Subcutaneous abdominal adipose tissue (tissue), 5 donors: ENCODE data around the gene NFIX.
A peak's percentile ranks its signal among the peaks of the same experiment; 100 is the strongest.

Experiments used
- H3K27ac ChIP-seq: one replicate; pipeline ENCODE4 v1.7.0; 2013; ENCODE audit warnings: low read depth, mild to moderate bottlenecking, inconsistent platforms, low read length, moderate library complexity
- H3K27me3 ChIP-seq, 5 donors: one replicate each; pipeline ENCODE4 v1.7.0; 2013; ENCODE audit warnings: low read length in 5 of 5, inconsistent platforms in 1 of 5; ENCODE audit not compliant: control insufficient read depth in 5 of 5, insufficient read depth in 4 of 5
- H3K36me3 ChIP-seq, 5 donors: one replicate each; pipeline ENCODE4 v1.7.0; 2013; ENCODE audit warnings: low read length in 5 of 5; ENCODE audit not compliant: control insufficient read depth in 5 of 5, insufficient read depth in 5 of 5
- H3K4me1 ChIP-seq, 5 donors: one replicate each; pipeline ENCODE4 v1.7.0; 2013; ENCODE audit warnings: low read length in 5 of 5, mild to moderate bottlenecking in 3 of 5, moderate library complexity in 1 of 5; ENCODE audit not compliant: control insufficient read depth in 5 of 5, insufficient read depth in 5 of 5
- H3K4me3 ChIP-seq, 5 donors: one replicate each; pipeline ENCODE4 v1.7.0; 2013; ENCODE audit warnings: low read length in 5 of 5, low read depth in 1 of 5
- H3K9ac ChIP-seq, 5 donors: one replicate each; pipeline ENCODE4 v1.7.0; 2013; ENCODE audit warnings: low read length in 5 of 5, mild to moderate bottlenecking in 4 of 5, moderate library complexity in 3 of 5
- H3K9me3 ChIP-seq, 5 donors: one replicate each; pipeline ENCODE4 v1.7.0; 2013; ENCODE audit warnings: low read length in 5 of 5; ENCODE audit not compliant: control insufficient read depth in 5 of 5
- donor health status: healthy.
- donor health status: healthy.
- donor health status: healthy.
- donor health status: healthy.
- donor health status: healthy.

The NFIX gene

GRCh38 chr19:13040232-13040947, 45.1 kb downstream of the NFIX start:
- Histone ChIP-seq H3K27me3 (no peaks in the 10 kb centered on the region), H3K36me3 (peaks cover 0 to 8% (median 2%) of the 10 kb centered on the region in 5 donors), H3K4me3 (no peak overlapping the region), H3K27ac (peak overlapping the region; percentile 99), H3K9ac (peak overlapping the region in 4 of 5 donors; percentile 7 to 48 (median 32)), H3K9me3 (no peaks in the 10 kb centered on the region), H3K4me1 (peaks cover 28 to 94% (median 83%) of the 10 kb centered on the region in 5 donors)

DNA sequence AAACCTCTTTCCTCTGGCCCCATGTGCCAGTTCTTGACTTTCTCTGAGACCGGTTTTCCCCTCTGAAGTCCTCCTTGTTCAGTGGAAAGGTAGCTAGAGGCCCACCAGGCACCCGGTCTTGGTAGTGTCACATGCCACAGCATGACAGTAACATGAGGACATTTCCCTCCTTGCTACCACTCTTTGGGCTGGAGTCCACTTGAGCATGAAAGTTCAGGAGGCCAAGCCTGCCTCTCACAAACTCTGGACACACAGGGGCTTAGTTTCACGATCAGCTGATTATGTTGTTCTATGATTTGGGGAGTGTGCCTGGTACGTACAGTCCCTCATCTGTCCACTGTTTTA, 45.6 kb downstream of the NFIX start:
- Histone ChIP-seq H3K27ac (peak overlapping the region; percentile 99), H3K36me3 (peaks cover 0 to 12% (median 5%) of the 10 kb centered on the region in 5 donors), H3K4me3 (no peak overlapping the region), H3K9ac (peak overlapping the region in 3 of 5 donors; percentile 7 to 48 (median 48)), H3K4me1 (peaks cover 28 to 94% (median 85%) of the 10 kb centered on the region in 5 donors), H3K27me3 (no peaks in the 10 kb centered on the region), H3K9me3 (no peaks in the 10 kb centered on the region)

GRCh38 chr19:13042443-13043130, 47.3 kb downstream of the NFIX start:
- no peak overlapping the region for H3K27ac ChIP-seq
- H3K36me3 ChIP-seq = peaks cover 0 to 16% (median 6%) of the 10 kb centered on the region in 5 donors
- H3K9me3 ChIP-seq = no peaks in the 10 kb centered on the region
- H3K4me1 ChIP-seq = peaks cover 21 to 87% (median 76%) of the 10 kb centered on the region in 5 donors
- H3K9ac ChIP-seq = no peak overlapping the region
- no peak overlapping the region for H3K4me3 ChIP-seq
- H3K27me3 ChIP-seq = no peaks in the 10 kb centered on the region

GRCh38 chr19:13043285-13043684, 48.0 kb downstream of the NFIX start:
- H3K9ac ChIP-seq = peak overlapping the region in 1 of 5 donors; percentile 16
- no peaks in the 10 kb centered on the region for H3K27me3 ChIP-seq
- H3K36me3 ChIP-seq = peaks cover 0 to 18% (median 8%) of the 10 kb centered on the region in 5 donors
- no peak overlapping the region for H3K4me3 ChIP-seq
- H3K27ac ChIP-seq = no peak overlapping the region
- H3K9me3 ChIP-seq = no peaks in the 10 kb centered on the region
- H3K4me1 ChIP-seq = peaks cover 19 to 86% (median 73%) of the 10 kb centered on the region in 5 donors

DNA sequence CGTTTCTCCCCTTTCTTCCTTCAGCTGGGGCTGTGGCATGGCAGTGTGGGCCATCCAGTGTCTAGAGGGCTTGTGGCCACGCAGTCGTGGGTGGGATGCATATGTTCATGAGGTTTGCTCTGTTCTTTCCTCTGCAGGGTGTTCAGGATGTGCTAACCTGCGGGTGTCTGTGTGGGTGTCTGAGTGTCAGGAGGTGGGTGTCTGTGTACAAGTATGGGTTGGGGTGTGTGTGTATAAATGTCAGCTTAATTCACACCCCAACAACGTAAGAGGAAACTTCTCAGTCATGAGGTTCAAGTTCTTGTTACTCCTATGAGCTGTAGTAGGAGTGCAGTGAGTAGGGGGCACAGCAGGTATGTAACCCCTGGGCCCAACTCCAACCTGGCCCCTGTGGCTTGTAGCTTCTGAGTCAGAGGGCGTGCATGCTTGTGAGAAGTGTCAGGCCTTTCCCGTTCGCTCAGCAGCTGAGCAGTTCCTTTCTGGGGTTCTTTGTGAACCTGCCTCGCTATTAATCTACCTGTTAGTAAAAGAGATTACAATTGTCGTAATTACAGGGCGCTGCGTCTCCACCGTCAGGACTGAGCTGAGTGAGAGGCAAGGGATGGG, 49.1 kb downstream of the NFIX start:
- Histone ChIP-seq H3K27ac (peak overlapping the region; percentile 48), H3K27me3 (no peaks in the 10 kb centered on the region), H3K36me3 (peaks cover 0 to 18% (median 6%) of the 10 kb centered on the region in 5 donors), H3K4me1 (peaks cover 13 to 75% (median 63%) of the 10 kb centered on the region in 5 donors), H3K9ac (no peak overlapping the region), H3K9me3 (no peaks in the 10 kb centered on the region), H3K4me3 (no peak overlapping the region)

- no peak overlapping the region for H3K9ac ChIP-seq
- no peaks in the 10 kb centered on the region for H3K27me3 ChIP-seq
- peaks cover 11 to 72% (median 59%) of the 10 kb centered on the region in 5 donors for H3K4me1 ChIP-seq
- H3K9me3 ChIP-seq = no peaks in the 10 kb centered on the region
- H3K4me3 ChIP-seq = no peak overlapping the region
- H3K36me3 ChIP-seq = peaks cover 0 to 18% (median 6%) of the 10 kb centered on the region in 5 donors
- H3K27ac ChIP-seq = no peak overlapping the region
These were observed 50.5 kb downstream of the NFIX start for GRCh38 chr19:13045812-13046211.

- no peaks in the 10 kb centered on the region for H3K9me3 ChIP-seq
- H3K27ac ChIP-seq = no peak overlapping the region
- H3K9ac ChIP-seq = no peak overlapping the region
- no peak overlapping the region for H3K4me3 ChIP-seq
- no peaks in the 10 kb centered on the region for H3K27me3 ChIP-seq
- peaks cover 0 to 18% (median 6%) of the 10 kb centered on the region in 5 donors for H3K36me3 ChIP-seq
- H3K4me1 ChIP-seq = peaks cover 22 to 78% (median 65%) of the 10 kb centered on the region in 5 donors
These were observed 52.1 kb downstream of the NFIX start for GRCh38 chr19:13047374-13047773.

DNA sequence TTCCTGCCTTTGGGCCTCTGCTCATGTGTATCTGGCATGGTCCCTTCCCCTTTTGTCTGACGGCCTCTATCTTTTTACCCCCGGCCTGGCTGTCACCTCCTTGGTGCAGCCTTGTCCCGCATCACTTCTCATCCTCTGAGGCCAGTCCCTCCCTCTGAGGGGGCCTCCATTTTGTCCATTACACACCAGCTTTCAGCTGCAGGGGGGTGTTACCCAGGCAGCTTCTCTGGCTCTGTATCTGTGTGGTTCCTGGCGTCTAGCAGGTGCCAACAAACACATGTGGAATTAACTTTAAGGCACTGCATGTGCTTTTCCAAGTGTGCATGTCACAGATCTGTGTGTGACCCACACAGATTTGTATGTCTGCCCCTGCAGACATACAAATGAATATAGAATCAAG, 55.0 kb downstream of the NFIX start:
- no peaks in the 10 kb centered on the region for H3K9me3 ChIP-seq
- H3K27ac ChIP-seq = peak overlapping the region; percentile 97
- no peak overlapping the region for H3K4me3 ChIP-seq
- no peaks in the 10 kb centered on the region for H3K27me3 ChIP-seq
- peak overlapping the region in 1 of 5 donors; percentile 22 for H3K9ac ChIP-seq
- peaks cover 33 to 77% (median 71%) of the 10 kb centered on the region in 5 donors for H3K4me1 ChIP-seq
- peaks cover 0 to 13% (median 6%) of the 10 kb centered on the region in 5 donors for H3K36me3 ChIP-seq

DNA sequence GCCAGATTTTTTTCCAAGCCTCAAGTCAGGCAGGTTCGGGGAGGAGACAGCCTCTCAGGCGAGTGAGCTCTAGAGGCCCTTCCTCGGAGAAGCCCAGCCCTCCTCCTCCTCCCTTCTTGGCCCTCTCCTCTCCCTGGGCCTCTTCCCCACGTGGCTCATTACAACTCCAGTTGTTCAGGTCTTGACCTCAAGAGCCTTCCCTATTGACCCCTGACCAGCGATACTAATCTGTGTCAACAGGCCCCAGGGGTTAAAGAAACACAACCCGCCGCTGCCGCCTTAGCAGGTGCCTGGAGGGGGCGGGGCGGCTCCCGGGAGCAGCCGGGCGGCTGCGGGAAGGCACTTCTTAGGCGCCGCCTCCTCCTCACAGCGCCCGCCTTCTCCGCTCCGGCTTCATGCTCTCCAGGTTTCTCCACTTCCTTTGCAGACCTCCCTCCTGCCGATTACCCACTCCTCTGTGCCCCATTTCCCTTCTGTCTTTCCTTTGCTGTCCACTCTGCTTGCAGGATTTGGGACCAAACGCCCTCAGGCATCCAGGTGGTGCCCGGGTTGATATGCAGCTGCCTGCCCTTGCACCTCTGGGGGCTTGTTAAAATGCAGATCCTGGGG, 56.4 kb downstream of the NFIX start:
- Histone ChIP-seq H3K4me3 (peak overlapping the region in 3 of 5 donors; percentile 36 to 52 (median 43)), H3K27me3 (no peaks in the 10 kb centered on the region), H3K9me3 (no peaks in the 10 kb centered on the region), H3K36me3 (peaks cover 0 to 7% (median 2%) of the 10 kb centered on the region in 5 donors), H3K9ac (peak overlapping the region in 3 of 5 donors; percentile 10 to 46 (median 22)), H3K4me1 (peaks cover 37 to 81% (median 75%) of the 10 kb centered on the region in 5 donors), H3K27ac (peak overlapping the region; percentile 97)
